MM.1S (cell line): ENCODE data around the gene CTU1.

ENCODE experiments used
- CTCF ChIP-seq: fragments of 300-600 bp; sonication (generic); IDR thresholded peaks from 2 replicates; pipeline ENCODE4 v1.5.1; 2016; ENCODE audit warnings: antibody characterized with exemption, low read length, mixed read lengths
- EZH2 ChIP-seq: fragments of 300-600 bp; sonication (generic); optimal IDR thresholded peaks from 2 replicates; pipeline ENCODE3; 2017; ENCODE audit warnings: low read depth, mild to moderate bottlenecking, antibody characterized with exemption, low read length, mixed read lengths
- EZH2phosphoT487 ChIP-seq: fragments of 300-600 bp; sonication (generic); IDR thresholded peaks from 2 replicates; pipeline ENCODE4 v1.6.1; 2018; ENCODE audit warnings: antibody characterized with exemption, low read length

GRCh38 chr19:51142119-51142518 lies 33.9 kb upstream of the CTU1 start, which contains the start of gene SIGLEC7:
- TF ChIP-seq CTCF (no peak), EZH2 (no peak), EZH2phosphoT487 (no peak)
